GM23248 (cell line): ENCODE measurements around the gene SGK1.

ENCODE experiments used
- EZH2 ChIP-seq: fragments of 200-600 bp; sonication (generic); IDR thresholded peaks from 2 replicates; pipeline ENCODE4 v1.6.1; 2018; ENCODE audit warnings: antibody characterized with exemption, mild to moderate bottlenecking; ENCODE audit not compliant: insufficient read depth, poor library complexity, severe bottlenecking
- EZH2phosphoT487 ChIP-seq: fragments of 200-600 bp; sonication (generic); IDR thresholded peaks from 2 replicates; pipeline ENCODE4 v1.6.1; 2018; ENCODE audit warnings: antibody characterized with exemption, moderate library complexity, mild to moderate bottlenecking, low read depth; ENCODE audit not compliant: insufficient read depth

GRCh38 chr6:134358320-134358719, 40.4 kb upstream of the SGK1 start:
- TF ChIP-seq EZH2 (no peak), EZH2phosphoT487 (no peak)
